Measurements from ENCODE around the gene EDEM3. TPM values are rescaled to one million over a fixed set of nuclear protein-coding genes. Genes with fewer than 3 reads are reported as not detected.

The EDEM3 gene
- total and polyA plus RNA-seq, 2 donors (not counting 1 experiment from before 2014, with no cell fraction given), result 4.3 to 20.9 TPM

GRCh38 chr1:184685116-184685515, 69.5 kb downstream of the EDEM3 start:
- ChIA-PET CTCF (no interaction called here), POLR2A (no interaction called here)
- peaks cover 0 to 3% (median 1%) of the 10 kb centered on the region in 3 donors for H3K9me3 ChIP-seq (ENCODE audit: control extremely low read depth in 1 of 3, control insufficient read depth in 2 of 3, insufficient read depth in 1 of 3, low read length in 2 of 3)
- H3K9ac ChIP-seq (ENCODE audit: low read length), result no peak overlapping the region
- H3K4me1 ChIP-seq (ENCODE audit: control insufficient read depth in 2 of 2, insufficient read depth in 2 of 2, low read length in 2 of 2), result peaks cover 0 to 5% of the 10 kb centered on the region in 2 donors
- Mint-ChIP-seq H3K27me3 (no peaks in the 10 kb centered on the region), H3K4me3 (no peak overlapping the region), H3K4me1 (peaks cover 7% of the 10 kb centered on the region), H3K27ac (no peak overlapping the region), H3K9me3 (ENCODE audit: insufficient read depth) (peaks cover 12% of the 10 kb centered on the region)
- WGBS (ENCODE audit: insufficient coverage), result 83% methylated on average over 6 of the region's 7 CpGs
- no peaks in the 10 kb centered on the region for H4K20me1 ChIP-seq (ENCODE audit: control insufficient read depth, insufficient read depth, low read length, poor library complexity, severe bottlenecking)
- ATAC-seq (ENCODE audit: low read depth), result no peak
- no peak for DNase-seq
- intact Hi-C loops (cut with micrococcal nuclease), result no loop called here
- no peak overlapping the region for H2AFZ ChIP-seq (ENCODE audit: insufficient read depth, low read depth, low read length, poor library complexity, severe bottlenecking)
- H3K27me3 ChIP-seq (replicated peaks in 1 of 4; ENCODE audit: control extremely low read depth in 1 of 4, control insufficient read depth in 3 of 4, insufficient read depth in 4 of 4, low read length in 3 of 4), result no peaks in the 10 kb centered on the region
- H3K36me3 ChIP-seq (replicated peaks in 1 of 2; ENCODE audit: control extremely low read depth in 1 of 2, control insufficient read depth in 1 of 2, extremely low read depth in 1 of 2, insufficient read depth in 2 of 2, low read length in 1 of 2), result no peaks in the 10 kb centered on the region
- H3K4me3 ChIP-seq (ENCODE audit: control extremely low read depth in 1 of 5, extremely low read depth in 1 of 5, insufficient read depth in 1 of 5, low read depth in 2 of 5, low read length in 4 of 5), result no peak overlapping the region
- no peak overlapping the region for H3K27ac ChIP-seq (ENCODE audit: low read length in 2 of 2)
- TF ChIP-seq EZH2 (IDR thresholded peaks at IDR 0.05; ENCODE audit: borderline replicate concordance, insufficient read depth, low read depth, low read length, poor library complexity, severe bottlenecking) (no peak), CTCF (IDR thresholded peaks at IDR 0.05) (no peak)
- H3K79me2 ChIP-seq (ENCODE audit: control insufficient read depth, insufficient read depth, low read length), result no peaks in the 10 kb centered on the region
- H3K4me2 ChIP-seq (replicated peaks; ENCODE audit: low read depth, low read length, poor library complexity, severe bottlenecking), result no peak overlapping the region

GRCh38 chr1:184684285-184685074, 70.2 kb downstream of the EDEM3 start:
- no peak overlapping the region for H2AFZ ChIP-seq (ENCODE audit: insufficient read depth, low read depth, low read length, poor library complexity, severe bottlenecking)
- H3K36me3 ChIP-seq (replicated peaks in 1 of 2; ENCODE audit: control extremely low read depth in 1 of 2, control insufficient read depth in 1 of 2, extremely low read depth in 1 of 2, insufficient read depth in 2 of 2, low read length in 1 of 2), result no peaks in the 10 kb centered on the region
- WGBS (ENCODE audit: insufficient coverage), result 97% methylated on average over 9 of the region's 11 CpGs
- no peak for TF ChIP-seq CTCF (IDR thresholded peaks at IDR 0.05)
- no peak for TF ChIP-seq EZH2 (IDR thresholded peaks at IDR 0.05; ENCODE audit: borderline replicate concordance, insufficient read depth, low read depth, low read length, poor library complexity, severe bottlenecking)
- intact Hi-C loops (cut with micrococcal nuclease), result no loop called here
- H3K27me3 ChIP-seq (replicated peaks in 1 of 4; ENCODE audit: control extremely low read depth in 1 of 4, control insufficient read depth in 3 of 4, insufficient read depth in 4 of 4, low read length in 3 of 4), result no peaks in the 10 kb centered on the region
- Mint-ChIP-seq H3K4me3 (no peak overlapping the region), H3K27ac (no peak overlapping the region), H3K27me3 (no peaks in the 10 kb centered on the region), H3K9me3 (ENCODE audit: insufficient read depth) (peaks cover 12% of the 10 kb centered on the region), H3K4me1 (peaks cover 7% of the 10 kb centered on the region)
- H4K20me1 ChIP-seq (ENCODE audit: control insufficient read depth, insufficient read depth, low read length, poor library complexity, severe bottlenecking), result no peaks in the 10 kb centered on the region
- ChIA-PET POLR2A (no interaction called here), CTCF (no interaction called here)
- no peak overlapping the region for H3K4me3 ChIP-seq (ENCODE audit: control extremely low read depth in 1 of 5, extremely low read depth in 1 of 5, insufficient read depth in 1 of 5, low read depth in 2 of 5, low read length in 4 of 5)
- H3K27ac ChIP-seq (ENCODE audit: low read length in 2 of 2), result no peak overlapping the region
- H3K4me2 ChIP-seq (replicated peaks; ENCODE audit: low read depth, low read length, poor library complexity, severe bottlenecking), result no peak overlapping the region
- H3K9me3 ChIP-seq (ENCODE audit: control extremely low read depth in 1 of 3, control insufficient read depth in 2 of 3, insufficient read depth in 1 of 3, low read length in 2 of 3), result peaks cover 0 to 3% (median 1%) of the 10 kb centered on the region in 3 donors
- peaks cover 0 to 5% of the 10 kb centered on the region in 2 donors for H3K4me1 ChIP-seq (ENCODE audit: control insufficient read depth in 2 of 2, insufficient read depth in 2 of 2, low read length in 2 of 2)
- H3K79me2 ChIP-seq (ENCODE audit: control insufficient read depth, insufficient read depth, low read length), result no peaks in the 10 kb centered on the region
- no peak overlapping the region for H3K9ac ChIP-seq (ENCODE audit: low read length)
- ATAC-seq (ENCODE audit: low read depth) (no peak), DNase-seq (no peak)
